HepG2 (cell line): ENCODE data around the gene HDAC10. TPM values are rescaled to one million over a fixed set of nuclear protein-coding genes. Genes with fewer than 3 reads are reported as not detected.

Experiments
- ASH2L ChIP-seq: fragments of 300-600, 200-600 bp; sonication (generic); IDR thresholded peaks from 2 replicates; pipeline ENCODE4 v1.7.0; 2017; ENCODE audit warnings: low read depth, mild to moderate bottlenecking, moderate library complexity, mixed read lengths, low read length; ENCODE audit not compliant: insufficient read length
- BCL6 ChIP-seq: IDR thresholded peaks from 2 replicates; pipeline ENCODE4 v1.6.1; 2016; ENCODE audit warnings: missing genetic modification reagents, missing compliant biosample characterization
- HNF4G ChIP-seq, 2 experiments: sonication (generic) in 1 of 2; formaldehyde crosslinking in 1 of 2; IDR thresholded peaks; 2 replicates each; pipeline versions ENCODE4 v1.4.0 to v1.6.1; 2011 to 2020; ENCODE audit warnings: borderline replicate concordance in 2 of 2, low read depth in 2 of 2, mild to moderate bottlenecking in 2 of 2, low read length in 1 of 2, missing genetic modification reagents in 1 of 2, moderate library complexity in 1 of 2
- KLF12 ChIP-seq: sonication (generic); formaldehyde crosslinking; IDR thresholded peaks from 2 replicates; pipeline ENCODE4 v1.4.0; 2020; ENCODE audit warnings: missing genetic modification reagents, borderline replicate concordance
- KMT2B ChIP-seq: IDR thresholded peaks from 2 replicates; pipeline ENCODE4 v1.6.1; 2016; ENCODE audit warnings: missing genetic modification reagents, missing compliant biosample characterization
- MED1 ChIP-seq: sonication (generic); formaldehyde crosslinking; IDR thresholded peaks from 2 replicates; pipeline ENCODE4 v1.4.0; 2020; ENCODE audit warnings: missing genetic modification reagents
- PHF21A ChIP-seq: sonication (generic); formaldehyde crosslinking; IDR thresholded peaks from 2 replicates; pipeline ENCODE4 v1.5.0; 2020; ENCODE audit warnings: mild to moderate bottlenecking, missing genetic modification reagents
- POLR2G ChIP-seq: fragments of 200-400 bp; formaldehyde crosslinking; IDR thresholded peaks from 2 replicates; pipeline ENCODE4 v1.6.1; 2018; ENCODE audit warnings: mild to moderate bottlenecking, low read depth, low read length, moderate library complexity
- RARG ChIP-seq: sonication (generic); formaldehyde crosslinking; IDR thresholded peaks from 2 replicates; pipeline ENCODE4 v1.4.0; 2020; ENCODE audit warnings: low read depth, mild to moderate bottlenecking, missing genetic modification reagents
- SKI ChIP-seq: fragments of 450-650 bp; IDR thresholded peaks from one replicate; pipeline ENCODE4 v1.6.1; 2018; ENCODE audit warnings: mild to moderate bottlenecking; ENCODE audit not compliant: partially characterized antibody
- SPEN ChIP-seq: sonication (generic); formaldehyde crosslinking; IDR thresholded peaks from 2 replicates; pipeline ENCODE4 v1.5.1; 2020; ENCODE audit warnings: low read depth, mild to moderate bottlenecking, missing genetic modification reagents
- TAF1 ChIP-seq: sonication (generic); formaldehyde crosslinking; IDR thresholded peaks from 2 replicates; pipeline ENCODE4 v1.4.0; 2020; ENCODE audit warnings: missing genetic modification reagents
- TGIF2 ChIP-seq: IDR thresholded peaks from 2 replicates; pipeline ENCODE4 v1.6.1; 2016; ENCODE audit warnings: control low read depth, missing compliant biosample characterization
- YEATS4 ChIP-seq: sonication (generic); formaldehyde crosslinking; IDR thresholded peaks from 2 replicates; pipeline ENCODE4 v1.4.0; 2020; ENCODE audit warnings: missing genetic modification reagents, borderline replicate concordance
- ZFP91 ChIP-seq: sonication (generic); formaldehyde crosslinking; IDR thresholded peaks from 2 replicates; pipeline ENCODE4 v1.9.0; 2022; ENCODE audit warnings: missing genetic modification reagents, mild to moderate bottlenecking, borderline replicate concordance
- ZNF234 ChIP-seq: sonication (generic); formaldehyde crosslinking; conservative IDR thresholded peaks from 2 replicates; pipeline ENCODE4 v1.5.1; 2020; ENCODE audit warnings: mild to moderate bottlenecking, missing genetic modification reagents
- ZNF329 ChIP-seq: sonication (generic); formaldehyde crosslinking; IDR thresholded peaks from 2 replicates; pipeline ENCODE4 v1.9.0; 2021; ENCODE audit warnings: low read depth, mild to moderate bottlenecking, missing genetic modification reagents
- ZNF451 ChIP-seq: sonication (generic); formaldehyde crosslinking; IDR thresholded peaks from 2 replicates; pipeline ENCODE4 v1.5.0; 2020; ENCODE audit warnings: mild to moderate bottlenecking, missing genetic modification reagents
- ZUFSP ChIP-seq: sonication (generic); formaldehyde crosslinking; IDR thresholded peaks from 2 replicates; pipeline ENCODE4 v1.9.0; 2021; ENCODE audit warnings: missing genetic modification reagents, mild to moderate bottlenecking, borderline replicate concordance
- polyA plus RNA-seq, 8 experiments: library from polyadenylated mRNA; depleted of rRNA in 3 of 8; stranded (reverse) in 7 of 8; unstranded in 1 of 8; fragments of >200 nt; fragmentation: Illumina TruSeq in 4 of 8; extraction: Trizol in 4 of 8; gene quantifications; 2 replicates each; pipeline versions ENCODE4 v1.2.1 to v1.2.3, GENCODE V29; 2011 to 2016; ENCODE audit warnings: low read depth in 4 of 8, missing spikeins in 1 of 8, mixed read lengths in 1 of 8; ENCODE audit not compliant: insufficient read depth in 1 of 8
- total RNA-seq, 5 experiments: library from RNA; depleted of rRNA; stranded (reverse); fragments of >200 nt; fragmentation: Illumina TruSeq; extraction: Trizol; gene quantifications; 2 replicates each; pipeline ENCODE4 v1.2.3, GENCODE V29; 2016; ENCODE audit warnings: low read depth in 1 of 5
- TF ChIP-seq, protein P1 (sequence below): sonication (generic); formaldehyde crosslinking; IDR thresholded peaks from 2 replicates; pipeline ENCODE4 v1.4.0; 2020; ENCODE audit warnings: missing genetic modification reagents

The HDAC10 gene
- total and polyA plus RNA-seq, 2 of the 13 experiments (the other 11 are each of a cell fraction or from before 2014, with no cell fraction given), result 13.9 to 14.9 TPM

DNA sequence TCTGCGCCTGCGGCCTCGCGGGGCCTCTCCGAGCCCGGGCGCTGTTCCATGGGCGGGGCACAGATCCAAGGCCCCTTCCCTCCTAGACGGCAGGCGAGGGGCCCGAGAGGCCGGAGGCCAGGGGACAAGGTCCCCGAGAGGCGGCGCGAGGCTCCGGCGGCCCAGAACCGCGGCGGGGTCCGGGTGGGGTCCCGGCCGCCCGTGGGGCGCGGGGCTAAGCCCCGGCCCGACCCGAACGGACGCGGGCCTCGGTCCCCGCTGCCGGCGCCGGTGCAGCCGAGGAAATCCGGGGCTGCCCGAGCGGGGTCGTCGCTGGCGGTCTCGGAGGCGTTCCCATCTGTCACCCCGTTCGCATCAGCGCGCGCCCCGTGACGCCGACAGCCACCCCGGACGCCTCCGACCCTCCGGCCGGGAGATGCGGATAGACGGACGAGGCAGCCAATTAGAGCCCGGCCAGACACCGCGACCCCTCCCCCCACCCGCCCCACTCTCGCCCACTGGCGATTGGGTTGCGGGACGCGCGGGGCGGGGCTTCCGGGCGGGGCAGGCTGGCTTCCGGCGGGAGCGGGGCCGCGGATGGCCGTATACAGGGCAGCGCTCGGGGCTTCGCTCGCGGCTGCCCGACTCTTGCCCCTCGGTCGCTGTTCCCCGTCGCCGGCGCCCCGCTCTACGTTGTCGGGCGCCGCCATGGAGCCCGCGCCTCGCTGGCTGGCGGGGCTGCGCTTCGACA, 50.4 kb downstream of the HDAC10 start, which contains the start of gene SELENOO (continued):
- TF ChIP-seq ZUFSP (CRISPR knock-in tag), result no peak
- peak; percentile 62; the same call in 1 of the 2 replicates for TF ChIP-seq YEATS4 (CRISPR knock-in tag)
- no peak for TF ChIP-seq PHF21A (CRISPR knock-in tag)
- TF ChIP-seq TAF1 (CRISPR knock-in tag), result peak; percentile 28; the same call in 1 of the 2 replicates
- TF ChIP-seq KMT2B (CRISPR knock-in tag), result peak; percentile 53
- no peak for TF ChIP-seq BCL6 (CRISPR knock-in tag)
- TF ChIP-seq ZNF234, result no peak
- peak; percentile 23 for TF ChIP-seq ASH2L
- TF ChIP-seq, protein P1, sequence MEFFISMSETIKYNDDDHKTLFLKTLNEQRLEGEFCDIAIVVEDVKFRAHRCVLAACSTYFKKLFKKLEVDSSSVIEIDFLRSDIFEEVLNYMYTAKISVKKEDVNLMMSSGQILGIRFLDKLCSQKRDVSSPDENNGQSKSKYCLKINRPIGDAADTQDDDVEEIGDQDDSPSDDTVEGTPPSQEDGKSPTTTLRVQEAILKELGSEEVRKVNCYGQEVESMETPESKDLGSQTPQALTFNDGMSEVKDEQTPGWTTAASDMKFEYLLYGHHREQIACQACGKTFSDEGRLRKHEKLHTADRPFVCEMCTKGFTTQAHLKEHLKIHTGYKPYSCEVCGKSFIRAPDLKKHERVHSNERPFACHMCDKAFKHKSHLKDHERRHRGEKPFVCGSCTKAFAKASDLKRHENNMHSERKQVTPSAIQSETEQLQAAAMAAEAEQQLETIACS, result peak; percentile 55
- TF ChIP-seq ZFP91 (CRISPR knock-in tag), result 0 out of 2 replicates have a peak, but pooled peaks have one; percentile 3
- TF ChIP-seq RARG (CRISPR knock-in tag), result no peak
- TF ChIP-seq HNF4G (IDR thresholded peaks at IDR 0.05; ENCODE audit: borderline replicate concordance, low read depth, low read length), result no peak
- TF ChIP-seq HNF4G (CRISPR knock-in tag; IDR thresholded peaks at IDR 0.05; ENCODE audit: borderline replicate concordance, low read depth), result no peak
- peak; percentile 39; the same call in 1 of the 2 replicates for TF ChIP-seq ZNF451 (CRISPR knock-in tag)
- peak; percentile 75 for TF ChIP-seq POLR2G
- TF ChIP-seq MED1 (CRISPR knock-in tag), result peak; percentile 20; the same call in 1 of the 2 replicates
- TF ChIP-seq TGIF2 (CRISPR knock-in tag), result 0 out of 2 replicates have a peak, but pooled peaks have one; percentile 42
- TF ChIP-seq SKI, result no peak
- no peak for TF ChIP-seq ZNF329 (CRISPR knock-in tag)
- peak; percentile 19; the same call in 1 of the 2 replicates for TF ChIP-seq SPEN (CRISPR knock-in tag)
- TF ChIP-seq KLF12, result no peak
- TF ChIP-seq, all 625 proteins: peak for 72
